Prostate gland (tissue), 2 donors: ENCODE data around the gene SMIM23. TPM values are rescaled to one million over a fixed set of nuclear protein-coding genes. Genes with fewer than 3 reads are reported as not detected.

ENCODE experiments used
- DNase-seq: peaks from one replicate; pipeline ENCODE4 v3.0.0-alpha.2; 2019; ENCODE audit warnings: low spot score
- H3K27ac ChIP-seq, 2 donors: fragments of 200-600 bp; sonication (generic); 2 replicates each; pipeline ENCODE4 v1.5.1; 2017 to 2019
- H3K27me3 ChIP-seq: fragments of 200-600 bp; sonication (generic); replicated peaks from 2 replicates; pipeline ENCODE4 v1.5.1; 2019; ENCODE audit not compliant: insufficient read depth
- H3K36me3 ChIP-seq, 2 donors: fragments of 200-600 bp; sonication (generic); 1 replicate in 1 of 2; 2 replicates in 1 of 2; pipeline versions ENCODE4 v1.5.1 to v1.8.1; 2017 to 2019
- H3K4me1 ChIP-seq: fragments of 200-600 bp; sonication (generic); replicated peaks from 2 replicates; pipeline ENCODE4 v1.5.1; 2019
- H3K4me3 ChIP-seq, 2 donors: fragments of 200-600 bp; sonication (generic); 2 replicates each; pipeline ENCODE4 v1.5.1; 2017 to 2019
- H3K9me3 ChIP-seq: fragments of 200-600 bp; sonication (generic); 2 replicates; pipeline ENCODE4 v1.5.1; 2017
- CTCF ChIP-seq, 4 experiments: fragments of 200-600 bp in 2 of 4; fragments of 450-650 bp in 2 of 4; sonication (generic) in 2 of 4; IDR thresholded peaks; 1 replicate in 3 of 4; 2 replicates in 1 of 4; pipeline ENCODE4 v1.5.1; 2016 to 2019; ENCODE audit warnings: antibody characterized with exemption in 4 of 4, mild to moderate bottlenecking in 2 of 4, moderate library complexity in 2 of 4
- POLR2A ChIP-seq: fragments of 450-650 bp; IDR thresholded peaks from one replicate; pipeline ENCODE4 v1.6.1; 2016; ENCODE audit warnings: antibody characterized with exemption, mild to moderate bottlenecking
- POLR2AphosphoS5 ChIP-seq: sonication (generic); formaldehyde crosslinking; IDR thresholded peaks from one replicate; pipeline ENCODE4 v1.6.1; 2017; ENCODE audit warnings: antibody characterized with exemption
- whole genome bisulfite sequencing: methylation state at CpG from one replicate; pipeline ENCODE4 v1.1.5; 2018; 5-methylcytosine and 5-hydroxymethylcytosine counted together
- intact Hi-C: fragments of 100-400 bp; cut with DNase I; formaldehyde crosslinking; loops from one replicate; pipeline ENCODE4 v1.14.2; 2022
- total RNA-seq, 2 donors: library from RNA; depleted of rRNA; stranded (reverse); fragments of >200 nt; gene quantifications; one replicate each; pipeline ENCODE4 v1.1.0, GENCODE V29; 2016

The SMIM23 gene
- total RNA-seq, 2 donors from 2014 or later = not detected

- Histone ChIP-seq H3K9me3 (no peaks in the 10 kb centered on the region), H3K27ac (no peak overlapping the region), H3K4me1 (no peaks in the 10 kb centered on the region), H3K4me3 (no peak overlapping the region), H3K36me3 (no peaks in the 10 kb centered on the region), H3K27me3 (no peaks in the 10 kb centered on the region)
- intact Hi-C loops = no loop called here
- WGBS = 59% methylated on average over 1 of the region's 1 CpG
- no peak for DNase-seq
- TF ChIP-seq POLR2A (no peak), CTCF (IDR thresholded peaks at IDR 0.05) (no peak), POLR2AphosphoS5 (no peak)
Observed at GRCh38 chr5:171816666-171817065, 31.0 kb downstream of the SMIM23 start.

- no peaks in the 10 kb centered on the region for H3K27me3 ChIP-seq
- 89% methylated on average over 11 of the region's 11 CpGs for whole genome bisulfite sequencing
- H3K4me3 ChIP-seq = no peak overlapping the region
- no peak overlapping the region for H3K27ac ChIP-seq
- H3K36me3 ChIP-seq = no peaks in the 10 kb centered on the region
- intact Hi-C loops = no loop called here
- no peak for DNase-seq
- TF ChIP-seq CTCF (IDR thresholded peaks at IDR 0.05) (no peak), POLR2A (no peak), POLR2AphosphoS5 (no peak)
- no peaks in the 10 kb centered on the region for H3K4me1 ChIP-seq
- H3K9me3 ChIP-seq = no peaks in the 10 kb centered on the region
Observed at GRCh38 chr5:171820561-171820960, 34.9 kb downstream of the SMIM23 start.

- no peaks in the 10 kb centered on the region for H3K9me3 ChIP-seq
- H3K4me3 ChIP-seq = no peak overlapping the region
- no peak overlapping the region for H3K27ac ChIP-seq
- intact Hi-C loops = no loop called here
- H3K36me3 ChIP-seq = no peaks in the 10 kb centered on the region
- WGBS = 89% methylated on average over 4 of the region's 4 CpGs
- DNase-seq = no peak
- no peaks in the 10 kb centered on the region for H3K4me1 ChIP-seq
- TF ChIP-seq POLR2A (no peak), CTCF (IDR thresholded peaks at IDR 0.05) (no peak), POLR2AphosphoS5 (no peak)
- no peaks in the 10 kb centered on the region for H3K27me3 ChIP-seq
Observed at GRCh38 chr5:171821286-171821685, 35.7 kb downstream of the SMIM23 start.

- TF ChIP-seq POLR2AphosphoS5 = no peak
- no peak for TF ChIP-seq POLR2A
- TF ChIP-seq CTCF (IDR thresholded peaks at IDR 0.05) = no peak
- Histone ChIP-seq H3K36me3 (no peaks in the 10 kb centered on the region), H3K27ac (no peak overlapping the region), H3K4me1 (no peaks in the 10 kb centered on the region), H3K27me3 (no peaks in the 10 kb centered on the region), H3K9me3 (no peaks in the 10 kb centered on the region), H3K4me3 (no peak overlapping the region)
- 73% methylated on average over 5 of the region's 5 CpGs for WGBS
- intact Hi-C loops = no loop called here
- DNase-seq = no peak
Observed at GRCh38 chr5:171823269-171823668, 37.7 kb downstream of the SMIM23 start.

- 96% methylated on average over 3 of the region's 3 CpGs for WGBS
- Histone ChIP-seq H3K36me3 (no peaks in the 10 kb centered on the region), H3K9me3 (no peaks in the 10 kb centered on the region), H3K4me1 (no peaks in the 10 kb centered on the region), H3K27me3 (no peaks in the 10 kb centered on the region), H3K4me3 (no peak overlapping the region), H3K27ac (no peak overlapping the region)
- intact Hi-C loops = no loop called here
- TF ChIP-seq POLR2A (no peak), CTCF (IDR thresholded peaks at IDR 0.05) (no peak), POLR2AphosphoS5 (no peak)
- DNase-seq = no peak
Observed at GRCh38 chr5:171825051-171825450, 39.4 kb downstream of the SMIM23 start.
